K562 (cell line): ENCODE measurements around the gene ETHE1. TPM values are rescaled to one million over a fixed set of nuclear protein-coding genes. Genes with fewer than 3 reads are reported as not detected.
A peak's percentile ranks its signal among the peaks of the same experiment; 100 is the strongest.

ENCODE experiments used
- ATF3 ChIP-seq, 2 experiments: fragments of 450-650 bp in 1 of 2; sonication (generic) in 1 of 2; formaldehyde crosslinking in 1 of 2; IDR thresholded peaks in 1 of 2; conservative IDR thresholded peaks in 1 of 2; 2 replicates each; pipeline versions ENCODE4 v1.6.1 to v1.8.1; 2016 to 2023; ENCODE audit warnings: mild to moderate bottlenecking in 2 of 2, moderate library complexity in 2 of 2, inconsistent platforms in 1 of 2, missing genetic modification reagents in 1 of 2
- BRD4 ChIP-seq: fragments of 200-600 bp; sonication (generic); IDR thresholded peaks from 2 replicates; pipeline ENCODE4 v1.6.1; 2017; ENCODE audit warnings: inconsistent platforms
- CBFA2T2 ChIP-seq: fragments of 450-650 bp; conservative IDR thresholded peaks from 2 replicates; pipeline ENCODE4 v1.6.1; 2017; ENCODE audit warnings: mild to moderate bottlenecking
- ETV5 ChIP-seq: sonication (generic); formaldehyde crosslinking; IDR thresholded peaks from 2 replicates; pipeline ENCODE4 v1.4.0; 2020; ENCODE audit warnings: low read depth, mild to moderate bottlenecking, missing genetic modification reagents
- FOXA3 ChIP-seq, 2 experiments: fragments of 450-650 bp in 1 of 2; sonication (generic) in 1 of 2; formaldehyde crosslinking; IDR thresholded peaks in 1 of 2; conservative IDR thresholded peaks in 1 of 2; 2 replicates each; pipeline versions ENCODE4 v1.4.0 to v1.8.0; 2020 to 2022; ENCODE audit warnings: mild to moderate bottlenecking in 2 of 2, missing genetic modification reagents in 1 of 2
- HDAC1 ChIP-seq, 2 experiments: fragments of 450-650 bp; IDR thresholded peaks; 2 replicates each; pipeline ENCODE4 v1.6.1; 2016 to 2017; ENCODE audit warnings: inconsistent platforms in 1 of 2, mild to moderate bottlenecking in 1 of 2, moderate library complexity in 1 of 2
- KLF13 ChIP-seq: fragments of 450-650 bp; IDR thresholded peaks from 2 replicates; pipeline ENCODE4 v1.6.1; 2016; ENCODE audit warnings: missing genetic modification characterization, low read depth, mild to moderate bottlenecking, missing compliant biosample characterization, moderate library complexity, borderline replicate concordance
- RERE ChIP-seq: sonication (generic); formaldehyde crosslinking; IDR thresholded peaks from 2 replicates; pipeline ENCODE4 v1.8.0; 2023; ENCODE audit warnings: missing genetic modification reagents, mild to moderate bottlenecking, borderline replicate concordance
- RFX7 ChIP-seq: fragments of 250-450 bp; sonication (Bioruptor Pico); IDR thresholded peaks from 2 replicates; pipeline ENCODE4 v1.5.1; 2021; ENCODE audit warnings: mild to moderate bottlenecking
- TCF3 ChIP-seq: sonication (generic); formaldehyde crosslinking; IDR thresholded peaks from 2 replicates; pipeline ENCODE4 v1.4.0; 2020; ENCODE audit warnings: mild to moderate bottlenecking, missing genetic modification reagents
- ZNF354B ChIP-seq: fragments of 250-450 bp; sonication (Bioruptor Pico); IDR thresholded peaks from 2 replicates; pipeline ENCODE4 v1.4.0; 2020
- ZNF592 ChIP-seq: fragments of 450-650 bp; IDR thresholded peaks from 2 replicates; pipeline ENCODE4 v1.6.1; 2017; ENCODE audit warnings: antibody characterized with exemption, mild to moderate bottlenecking
- ZNF764 ChIP-seq: fragments of 250-450 bp; sonication (Bioruptor Pico); IDR thresholded peaks from 2 replicates; pipeline ENCODE4 v1.4.0; 2020; ENCODE audit warnings: low read depth, mild to moderate bottlenecking, moderate library complexity
- polyA plus RNA-seq, 8 experiments: library from polyadenylated mRNA; depleted of rRNA in 4 of 8; stranded (reverse) in 5 of 8; unstranded in 3 of 8; fragments of >200 nt; fragmentation: Nextera tagmentation in 2 of 8; fragmentation: Illumina TruSeq in 1 of 8; extraction: Ambion mirVana in 2 of 8; extraction: Trizol in 1 of 8; gene quantifications; 2 replicates each; pipeline versions ENCODE4 v1.2.1 to v1.2.3, GENCODE V29; 2011 to 2014; ENCODE audit warnings: inconsistent platforms in 1 of 8, missing spikeins in 1 of 8
- total RNA-seq, 7 experiments: library from RNA; depleted of rRNA in 6 of 7; stranded (reverse); fragments of >200 nt in 6 of 7; fragmentation: Illumina TruSeq in 2 of 7; extraction: Trizol in 2 of 7; gene quantifications; 2 replicates each; pipeline versions ENCODE4 v1.2.1 to v1.2.3, GENCODE V29; 2011 to 2021; ENCODE audit warnings: low replicate concordance in 1 of 7

Gene ETHE1
- total and polyA plus RNA-seq, 9 of the 15 experiments (the other 6 are each of a cell fraction or from before 2014, with no cell fraction given), result 2.9 to 21.0 (median 10.2) TPM

- TF ChIP-seq ZNF592 (no peak), KLF13 (tag) (no peak), TCF3 (CRISPR knock-in tag) (no peak), BRD4 (no peak), FOXA3 (CRISPR knock-in tag; conservative IDR thresholded peaks at IDR 0.05 in 1 of 2, IDR thresholded peaks at IDR 0.05 in 1 of 2) (no peak), CBFA2T2 (no peak), ZNF354B (CRISPR knock-in tag) (no peak), HDAC1 (IDR thresholded peaks at IDR 0.05) (peak in 1 of 2 experiments; percentile 60; a peak in 2 of 4 replicates), ETV5 (CRISPR knock-in tag) (no peak), ATF3 (IDR thresholded peaks at IDR 0.05) (no peak), ATF3 (CRISPR knock-in tag; conservative IDR thresholded peaks at IDR 0.05) (no peak), ZNF764 (no peak), RFX7 (CRISPR knock-in tag) (no peak), RERE (0 out of 2 replicates have a peak, but pooled peaks have one; percentile 50)
These were observed 23.2 kb downstream of the ETHE1 start (continued) for GRCh38 chr19:43503501-43504425.
